Effector CD4-positive, alpha-beta T cell (primary cell): ENCODE data around the gene AMIGO1.
"Not testable (repeated sequence)": the region's sequence is repeated elsewhere in the genome, so short reads cannot be mapped to it uniquely, and the experiment has no call there.

ENCODE experiments used
- DNase-seq: peaks from one replicate; pipeline ENCODE4 v3.0.0-alpha.2; 2020

AMIGO1 gene

DNA sequence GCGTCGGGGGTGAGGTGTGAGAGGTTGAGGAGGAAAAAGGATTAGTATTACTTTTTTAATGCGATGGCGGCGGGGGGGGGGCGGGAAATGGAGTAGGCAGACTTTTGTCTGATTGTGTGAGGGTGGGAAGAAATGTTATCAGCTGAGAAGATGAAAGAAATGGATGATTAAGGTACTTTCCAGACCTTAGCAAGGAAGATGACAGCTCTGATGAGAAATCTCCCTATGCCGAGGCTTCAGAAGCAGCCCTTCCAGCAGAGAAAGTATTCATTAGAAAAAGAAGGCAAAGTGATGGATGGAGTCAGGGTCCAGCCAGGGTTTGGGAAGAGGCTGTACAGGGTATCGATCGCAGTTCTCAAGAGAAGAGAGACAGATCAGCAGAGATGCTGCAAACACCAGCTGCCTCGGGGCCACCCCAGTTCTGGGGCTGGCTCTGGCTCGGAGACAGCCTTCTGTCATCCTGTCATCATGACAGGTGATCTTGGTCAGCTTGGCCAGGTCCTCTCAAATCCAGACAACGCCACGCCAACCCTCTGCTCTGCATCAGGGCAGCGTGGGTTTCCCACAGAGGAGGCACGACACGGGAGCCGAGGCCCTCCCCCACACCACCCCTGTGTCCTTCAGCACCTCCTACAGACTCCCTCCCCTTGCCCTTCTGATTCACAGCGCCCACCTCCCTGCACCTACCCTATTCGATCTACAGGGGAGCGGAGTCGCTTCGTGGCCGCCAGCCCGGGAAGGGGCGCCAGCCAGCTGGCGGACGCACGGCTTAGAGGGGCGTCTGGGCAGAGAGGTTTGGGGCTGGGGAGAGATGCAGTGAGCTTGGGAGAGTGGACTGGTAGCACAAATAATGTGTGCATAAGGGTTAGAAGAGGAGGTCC is 26.5 kb downstream of the AMIGO1 start:
- peak; percentile 32 for DNase-seq

DNA sequence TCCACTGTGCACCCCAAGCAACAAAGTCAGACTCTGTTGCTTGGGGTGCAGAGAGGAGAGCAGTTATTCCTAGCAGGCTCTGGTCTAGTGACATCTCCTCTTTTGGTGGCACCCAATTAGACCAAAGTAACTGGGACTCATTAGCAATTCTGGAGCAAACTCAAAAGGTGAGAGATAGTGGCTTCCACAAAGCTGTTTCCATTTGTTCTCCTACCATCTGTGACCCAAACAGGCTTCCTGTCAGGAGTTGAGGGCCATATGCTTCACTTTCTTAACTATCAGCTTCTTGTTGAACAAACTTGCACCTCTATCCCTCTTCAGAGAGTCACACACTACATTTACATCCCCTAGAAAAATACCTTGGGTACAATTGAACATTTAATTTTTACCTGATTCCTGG is 27.3 kb downstream of the AMIGO1 start:
- DNase-seq = no peak

DNA sequence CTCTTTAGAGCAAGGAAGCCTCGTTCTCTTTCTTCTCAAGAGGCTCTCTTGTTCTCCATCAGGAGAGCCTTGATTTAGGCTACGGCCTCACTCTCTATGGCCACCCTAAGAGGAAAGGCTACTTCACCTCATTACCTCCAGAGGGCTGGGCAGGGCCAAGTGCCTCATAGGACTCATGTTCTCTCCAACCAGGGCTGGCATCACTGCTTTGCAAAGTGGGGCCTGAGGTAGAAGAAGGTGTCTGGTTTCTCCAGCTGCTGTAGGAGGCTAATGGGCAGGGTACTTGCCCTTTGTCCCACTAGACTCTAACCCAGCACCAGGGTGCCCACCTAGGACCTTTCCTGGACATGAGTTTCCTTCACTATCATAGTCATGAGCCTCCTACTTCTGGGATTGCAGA is 27.9 kb downstream of the AMIGO1 start:
- DNase-seq = no peak

DNA sequence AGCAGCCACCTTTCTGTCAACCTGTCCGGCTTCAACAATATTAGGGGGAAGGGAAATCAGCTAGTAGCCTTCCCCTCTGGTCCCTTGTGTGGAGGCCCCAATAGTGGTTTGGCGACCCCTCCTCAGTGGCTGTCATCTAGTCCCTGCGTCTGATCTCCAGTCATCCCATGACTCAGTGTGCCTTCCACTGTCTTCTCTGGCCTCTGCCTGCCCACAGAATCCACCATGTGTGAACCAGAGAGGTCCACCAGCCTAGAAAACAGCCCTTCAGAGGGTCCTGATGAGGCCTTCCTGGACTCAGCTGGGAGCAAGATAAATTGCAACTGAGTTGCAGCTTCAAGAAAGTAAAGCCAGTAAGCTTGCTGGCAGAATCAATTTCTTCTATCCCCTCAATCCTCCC is 29.6 kb downstream of the AMIGO1 start:
- DNase-seq = no peak

DNA sequence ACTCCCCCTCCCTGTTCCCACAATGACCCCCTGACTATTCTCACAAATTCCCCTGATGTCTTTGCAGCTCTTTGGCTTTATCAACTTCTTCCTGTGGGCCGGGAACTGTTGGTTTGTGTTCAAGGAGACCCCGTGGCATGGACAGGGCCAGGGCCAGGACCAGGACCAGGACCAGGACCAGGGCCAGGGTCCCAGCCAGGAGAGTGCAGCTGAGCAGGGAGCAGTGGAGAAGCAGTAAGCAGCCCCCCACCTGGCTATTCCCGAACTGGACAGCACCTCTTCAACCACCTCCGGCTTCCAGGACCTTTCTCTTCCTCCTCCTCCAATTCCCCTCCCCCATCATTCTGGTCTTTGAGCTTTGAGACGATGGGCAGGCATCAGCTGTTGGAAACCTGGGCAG is 30.2 kb downstream of the AMIGO1 start:
- DNase-seq = no peak

DNA sequence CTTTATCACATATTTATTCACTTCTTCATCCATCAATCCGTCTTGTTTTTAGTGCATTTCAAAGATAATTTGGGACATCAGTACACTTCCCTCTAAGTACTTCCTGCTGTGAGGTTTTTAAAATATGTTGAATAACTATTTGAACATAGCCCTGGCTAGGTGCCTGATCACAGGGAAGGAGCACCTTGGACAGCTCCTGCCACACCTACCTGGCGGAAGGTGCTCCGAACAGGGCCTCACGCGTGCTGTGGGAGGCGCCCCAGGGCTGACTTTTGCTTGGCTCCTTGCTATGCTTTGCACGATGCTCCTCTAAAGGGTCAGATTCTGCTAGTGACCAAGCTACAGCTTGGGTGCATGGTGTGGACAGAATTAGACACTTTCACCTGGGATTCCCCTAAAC is 30.7 kb downstream of the AMIGO1 start:
- no peak for DNase-seq

DNA sequence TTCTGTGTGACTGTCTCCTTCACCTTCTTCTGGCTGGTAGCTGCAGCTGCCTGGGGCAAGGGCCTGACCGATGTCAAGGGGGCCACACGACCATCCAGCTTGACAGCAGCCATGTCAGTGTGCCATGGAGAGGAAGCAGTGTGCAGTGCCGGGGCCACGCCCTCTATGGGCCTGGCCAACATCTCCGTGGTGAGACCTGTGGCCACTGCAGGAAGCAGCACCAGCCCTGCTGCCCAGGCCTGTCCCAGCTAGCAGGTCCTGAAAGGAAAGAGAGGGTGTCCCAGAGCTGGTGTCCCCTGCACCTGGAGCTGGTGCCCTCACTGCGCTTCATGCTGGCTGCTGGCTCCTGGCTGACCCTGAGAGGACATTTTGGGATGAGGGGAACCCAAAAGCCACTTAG is 31.7 kb downstream of the AMIGO1 start:
- no peak for DNase-seq

DNA sequence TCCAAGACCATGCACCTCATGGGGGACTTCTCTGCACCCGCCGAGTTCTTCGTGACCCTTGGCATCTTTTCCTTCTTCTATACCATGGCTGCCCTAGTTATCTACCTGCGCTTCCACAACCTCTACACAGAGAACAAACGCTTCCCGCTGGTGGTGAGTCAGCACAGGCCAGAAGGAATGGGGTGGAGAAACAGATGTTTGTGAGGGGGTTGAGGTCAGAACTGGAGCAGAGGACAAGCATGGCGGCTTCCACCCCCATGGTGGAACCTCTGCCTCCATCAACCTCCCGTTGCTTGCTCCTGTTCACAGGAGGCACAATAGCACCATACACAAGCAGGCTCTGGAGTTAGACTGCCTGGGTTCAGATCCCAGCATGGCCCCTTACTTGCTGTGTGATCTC is 32.7 kb downstream of the AMIGO1 start:
- no peak for DNase-seq

DNA sequence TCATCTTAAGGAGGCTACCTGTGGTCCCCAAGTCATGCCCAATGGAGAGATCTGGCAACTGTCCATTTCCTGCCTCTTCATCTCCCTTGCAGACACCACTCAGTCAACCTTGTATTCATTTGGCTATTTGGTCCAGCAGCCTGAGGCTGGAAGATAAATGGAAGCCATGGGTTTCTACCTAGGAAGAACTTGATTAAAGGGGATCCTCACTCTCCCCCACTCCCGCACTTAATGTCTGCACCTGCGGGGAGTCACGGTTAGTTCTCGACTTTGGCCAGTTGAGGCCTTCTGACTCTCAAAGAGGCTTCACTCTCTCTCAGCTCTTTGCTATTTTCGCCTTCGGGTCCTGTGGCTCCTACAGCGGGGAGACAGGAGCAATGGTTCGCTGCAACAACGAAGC is 34.3 kb downstream of the AMIGO1 start:
- DNase-seq = no peak

DNA sequence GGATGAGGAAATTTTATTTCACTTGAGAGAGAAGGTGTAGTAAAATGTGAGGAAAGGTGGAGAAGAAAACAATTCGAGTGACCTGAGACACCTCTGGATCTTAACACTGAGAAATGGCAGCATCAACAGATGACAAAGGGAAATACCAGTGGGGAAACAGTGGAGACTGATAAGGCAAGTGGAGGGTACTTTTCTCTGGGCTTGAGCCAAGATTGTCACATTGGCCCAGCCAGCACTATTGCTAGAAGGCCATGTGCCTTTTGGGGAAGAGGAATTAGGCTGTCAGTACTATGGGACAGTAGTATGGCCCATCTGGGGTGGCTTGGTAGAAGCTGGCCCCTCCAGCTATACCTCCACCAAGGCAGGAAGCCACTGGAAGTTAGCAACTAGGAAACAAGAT is 34.8 kb downstream of the AMIGO1 start:
- no peak for DNase-seq

DNA sequence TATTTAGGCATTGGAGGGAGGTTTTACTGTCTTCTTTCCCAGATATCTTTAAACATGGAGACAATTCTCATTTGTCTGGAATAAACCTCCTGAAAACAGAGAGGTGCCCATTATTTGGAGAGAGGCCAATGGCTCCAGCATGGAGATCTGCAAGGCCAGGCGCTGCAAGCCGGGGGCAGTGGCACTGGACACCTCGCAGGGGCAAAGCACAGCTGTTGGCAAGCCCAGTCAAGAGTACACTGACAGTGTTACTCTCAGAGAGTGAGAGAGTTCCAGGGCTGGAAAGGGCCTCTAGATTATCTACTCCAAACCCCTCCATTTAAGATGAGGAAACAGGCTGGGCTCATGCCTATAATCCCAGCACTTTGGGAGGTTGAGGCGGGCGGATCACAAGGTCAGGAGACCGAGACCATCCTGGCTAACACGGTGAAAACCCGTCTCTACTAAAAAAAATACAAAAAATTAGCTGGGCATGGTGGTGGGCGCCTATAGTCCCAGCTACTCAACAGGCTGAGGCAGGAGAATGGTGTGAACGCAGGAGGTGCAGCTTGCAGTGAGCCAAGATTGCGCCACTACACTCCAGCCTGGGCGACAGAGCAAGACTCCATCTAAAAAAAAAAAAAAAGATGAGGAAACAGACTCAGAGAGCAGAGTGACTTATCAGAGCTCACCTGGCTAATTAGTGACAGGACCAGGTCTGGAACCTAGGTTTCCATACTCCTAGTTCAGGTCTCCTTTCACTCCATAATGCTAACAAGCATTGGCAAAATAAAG is 36.1 kb downstream of the AMIGO1 start:
- DNase-seq = not testable (repeated sequence)

DNA sequence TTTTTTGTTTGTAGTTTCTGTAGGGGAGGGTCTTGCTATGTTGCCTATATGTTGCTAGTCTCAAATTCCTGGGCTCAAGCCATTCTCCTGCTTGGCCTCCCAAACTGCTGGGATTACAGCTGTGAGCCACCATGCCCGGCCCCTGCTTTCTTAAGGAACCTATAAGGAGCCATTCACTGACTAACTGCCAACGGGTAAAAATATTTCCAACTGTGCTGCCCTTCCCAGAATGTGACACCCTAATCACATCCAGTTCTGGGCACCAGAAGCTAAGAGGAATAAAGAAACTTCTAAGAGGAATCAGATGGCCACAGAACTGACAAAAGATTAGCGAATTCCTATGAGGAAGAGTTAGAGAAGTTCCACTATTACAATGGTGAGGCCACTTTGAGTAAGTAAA is 36.7 kb downstream of the AMIGO1 start:
- DNase-seq = no peak

DNA sequence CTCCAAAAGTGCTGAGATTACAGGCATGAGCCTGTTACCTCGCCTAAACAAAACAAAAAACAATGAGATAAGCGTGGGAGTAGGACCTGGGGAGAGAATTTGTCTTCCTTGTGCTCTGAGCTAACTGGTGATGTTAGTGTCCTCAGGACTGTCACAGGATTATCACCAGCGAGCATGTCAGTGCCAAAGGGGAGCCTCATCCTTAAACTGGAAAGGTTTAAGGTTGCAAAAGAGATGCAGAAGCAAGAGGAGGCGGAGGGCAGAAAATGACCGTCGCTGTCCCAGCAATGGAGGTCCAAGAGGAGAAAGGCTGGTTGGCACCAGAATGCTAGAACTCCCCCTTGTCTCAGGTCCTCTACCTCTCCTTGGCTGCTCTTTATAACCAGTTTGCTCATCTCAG is 39.3 kb downstream of the AMIGO1 start:
- DNase-seq = no peak

DNA sequence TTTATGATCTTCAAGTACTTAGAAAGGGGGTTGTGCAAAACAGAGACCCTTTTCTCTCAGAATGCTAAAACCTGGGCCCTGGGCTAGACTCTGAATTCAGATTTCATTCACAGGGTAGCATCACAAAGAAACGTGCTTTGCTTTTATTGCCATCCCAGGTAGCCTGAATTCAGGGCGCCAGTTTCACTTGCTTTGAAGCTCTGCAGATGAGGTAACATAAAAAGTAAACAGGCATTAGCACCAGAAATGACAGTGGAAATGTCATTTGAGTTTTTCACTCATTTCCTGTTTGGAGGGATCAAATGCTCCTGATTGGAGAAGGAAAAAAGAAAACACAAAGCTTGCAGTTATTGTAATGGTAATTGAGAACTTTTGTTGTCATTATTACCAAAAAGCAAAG is 40.6 kb downstream of the AMIGO1 start:
- DNase-seq = no peak

DNA sequence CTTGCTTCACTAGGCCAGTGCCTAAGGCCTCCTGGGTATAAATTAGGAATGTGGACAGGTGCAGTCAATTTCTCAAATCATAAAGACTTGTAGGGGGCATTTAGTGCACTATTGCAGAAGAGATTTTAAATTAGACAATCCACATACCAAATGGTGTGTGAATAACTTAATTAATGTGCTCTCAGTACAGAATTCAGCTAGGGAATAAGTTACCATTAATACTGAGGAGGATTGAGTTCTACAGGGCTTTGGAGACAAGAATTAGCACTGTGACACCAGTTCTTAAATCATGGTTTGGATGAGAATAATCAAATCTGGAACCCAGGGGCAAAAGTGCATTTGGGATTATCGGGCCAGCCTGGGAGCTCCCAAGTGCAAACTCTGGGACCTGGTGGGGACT is 41.5 kb downstream of the AMIGO1 start:
- DNase-seq = no peak

DNA sequence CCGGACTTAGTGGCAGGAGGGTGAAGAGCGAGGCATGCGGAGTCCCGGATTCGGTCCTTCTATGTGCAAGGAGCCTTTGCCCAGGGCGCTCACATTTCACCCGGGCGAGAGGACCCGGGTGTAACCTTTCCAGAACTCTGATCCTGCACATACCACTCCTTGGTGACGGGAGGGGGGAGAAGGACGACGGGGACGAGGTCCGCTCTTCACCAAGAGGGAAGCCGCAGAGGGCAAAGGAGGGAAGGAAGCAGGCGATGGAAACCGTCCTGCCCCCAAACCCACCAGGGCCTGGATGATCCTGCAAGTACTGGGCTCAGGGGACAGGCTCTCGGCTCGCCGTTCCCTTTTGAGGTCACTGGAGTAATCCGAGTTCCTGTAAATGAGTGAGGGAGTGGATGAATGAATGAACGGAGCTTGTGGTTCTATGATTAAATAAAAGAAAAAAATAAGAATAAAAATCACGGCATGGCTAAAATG is 42.2 kb downstream of the AMIGO1 start:
- no peak for DNase-seq

DNA sequence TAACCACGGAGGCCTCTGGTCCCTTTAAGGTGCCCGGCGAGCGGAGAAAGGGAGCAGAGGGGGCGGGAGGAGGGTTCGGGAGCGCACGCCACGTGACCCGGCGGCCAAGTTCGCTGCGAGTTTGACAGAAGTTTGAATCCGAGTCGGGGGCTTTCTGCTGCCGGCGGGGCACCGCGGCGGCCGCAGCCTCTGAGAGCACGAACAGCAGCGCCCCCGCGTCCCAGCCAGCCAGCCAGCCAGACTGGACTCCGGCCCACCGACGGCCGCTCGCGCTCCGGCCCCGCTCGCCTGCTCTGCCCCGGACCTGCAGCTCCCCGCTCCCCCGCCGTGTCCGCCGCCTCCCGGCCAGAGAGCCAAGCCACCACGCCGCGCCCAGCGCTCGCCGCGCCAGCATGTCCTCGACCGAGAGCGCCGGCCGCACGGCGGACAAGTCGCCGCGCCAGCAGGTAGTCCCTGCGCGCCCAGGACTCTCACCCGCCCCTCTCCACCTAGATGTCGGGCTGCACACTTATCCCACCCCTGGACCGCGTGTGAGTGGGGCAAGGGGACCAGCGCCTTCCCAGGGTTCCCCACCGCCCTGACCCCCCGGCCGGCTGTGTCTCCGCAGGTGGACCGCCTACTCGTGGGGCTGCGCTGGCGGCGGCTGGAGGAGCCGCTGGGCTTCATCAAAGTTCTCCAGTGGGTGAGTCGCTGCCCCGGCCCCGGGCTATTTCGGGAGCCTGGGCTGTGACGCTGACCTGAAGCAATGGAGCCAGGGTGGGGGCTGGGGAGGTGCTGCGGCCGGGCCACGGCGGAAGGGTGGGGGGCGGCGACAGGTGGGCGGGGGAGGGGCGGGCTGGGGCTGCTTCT is 42.9 kb downstream of the AMIGO1 start, which contains the start of gene SYPL2:
TSS of gene SYPL2 (plus strand) at position 95 of the 849 bp plus-strand sequence. CDS start at position 393, 298 bp downstream.
- no peak for DNase-seq

DNA sequence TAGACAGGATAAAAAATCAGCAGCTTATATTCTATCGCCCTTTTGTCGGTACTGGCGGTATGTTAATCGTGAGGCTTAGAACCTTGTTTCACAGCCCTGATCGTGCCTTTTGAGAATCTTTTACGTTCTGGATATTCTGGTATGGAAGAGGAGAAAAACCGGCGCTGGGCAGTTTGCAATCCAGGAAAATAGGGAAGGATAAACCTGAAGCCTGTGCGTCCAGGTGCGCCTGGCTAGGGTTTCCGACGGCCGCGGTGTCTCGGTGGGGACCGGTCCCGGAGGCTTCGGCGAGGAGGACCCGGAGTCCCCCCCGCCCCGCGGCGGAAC is 43.4 kb downstream of the AMIGO1 start:
- DNase-seq = no peak

DNA sequence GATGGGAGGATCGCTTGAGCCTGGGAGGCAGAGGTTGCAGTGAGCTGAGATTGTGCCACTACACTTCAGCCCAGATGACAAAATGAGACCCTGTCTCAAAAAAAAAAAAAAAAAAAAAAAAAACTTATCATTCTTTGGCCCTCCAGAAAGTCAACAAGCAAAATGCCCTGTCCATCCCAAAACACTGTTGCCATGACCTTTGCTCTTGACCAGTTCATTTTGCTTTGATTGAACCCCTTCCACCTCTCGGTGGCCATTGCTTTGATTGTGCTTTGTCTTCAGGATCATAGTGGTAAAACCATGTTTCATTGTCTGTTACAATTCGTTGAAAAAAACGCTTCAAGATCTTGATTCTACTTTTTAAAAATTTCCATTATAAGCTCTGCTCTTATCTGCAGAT is 51.7 kb downstream of the AMIGO1 start:
- DNase-seq = no peak

DNA sequence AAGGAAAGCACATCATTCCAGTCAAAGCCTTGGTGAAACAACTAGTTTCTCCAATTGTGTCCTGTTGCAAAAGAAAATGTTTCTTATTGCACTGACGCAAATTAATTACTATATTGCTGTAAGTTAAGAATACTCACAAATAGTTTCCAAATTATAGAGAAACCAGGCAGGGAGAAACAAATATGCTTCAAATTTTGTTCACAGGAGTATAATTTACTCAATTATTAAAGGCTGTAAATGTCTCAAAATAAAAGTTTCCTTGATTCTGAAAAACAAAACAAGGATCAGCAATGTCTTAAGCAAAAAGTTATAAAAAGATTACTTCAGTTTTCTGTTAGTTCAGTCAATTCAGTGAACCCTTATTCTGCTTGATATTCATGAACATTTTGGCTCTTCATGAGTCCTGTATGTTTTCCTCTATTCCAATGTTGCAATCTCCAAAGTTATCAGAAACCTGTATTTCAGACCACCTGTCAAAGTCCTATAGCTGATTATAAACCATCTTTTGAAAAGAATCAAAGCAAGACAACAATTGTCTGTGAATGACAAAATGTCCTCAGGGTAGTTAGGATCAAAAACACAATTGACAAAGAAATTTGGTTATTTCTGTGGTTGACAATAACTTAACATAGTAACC is 54.9 kb downstream of the AMIGO1 start:
- no peak for DNase-seq
